ENCODE results near the gene GCNT1.

Gene GCNT1

GRCh38 chr9:76452839-76453238 lies 6.1 kb upstream of the GCNT1 start:
- no peak overlapping the region for H4K8ac ChIP-seq (ENCODE audit: low read length)
- no peak overlapping the region for H3K14ac ChIP-seq (ENCODE audit: low read length in 2 of 2)
- DNase-seq, result no peak
- no peaks in the 10 kb centered on the region for H3K36me3 ChIP-seq (ENCODE audit: control insufficient read depth in 1 of 2, insufficient read depth in 2 of 2, low read depth in 1 of 2, low read length in 2 of 2)
- H3K4me1 ChIP-seq (ENCODE audit: control insufficient read depth, insufficient read depth, low read depth, low read length), result peaks cover 3% of the 10 kb centered on the region
- H2BK120ac ChIP-seq (ENCODE audit: low read depth, low read length), result no peak overlapping the region
- no peak overlapping the region for H2BK5ac ChIP-seq (ENCODE audit: low read depth, low read length, poor library complexity, severe bottlenecking)
- H3K4me2 ChIP-seq (ENCODE audit: low read length, poor library complexity, severe bottlenecking), result no peak overlapping the region
- no peak overlapping the region for H3K23ac ChIP-seq (ENCODE audit: low read length in 2 of 2)
- H3K4me3 ChIP-seq (ENCODE audit: insufficient read depth in 1 of 2, low read depth in 1 of 2, low read length in 2 of 2), result no peak overlapping the region
- peaks cover 2% of the 10 kb centered on the region for H3K79me1 ChIP-seq (replicated peaks; ENCODE audit: low read length, poor library complexity, severe bottlenecking)
- no peak overlapping the region for H3K9ac ChIP-seq (ENCODE audit: low read length)
- no peak overlapping the region for H3K18ac ChIP-seq (ENCODE audit: low read depth in 1 of 2, low read length in 2 of 2)
- H3K4ac ChIP-seq (ENCODE audit: low read depth in 1 of 2, low read length in 2 of 2), result no peak overlapping the region
- H2BK15ac ChIP-seq (ENCODE audit: low read depth, poor library complexity, severe bottlenecking), result no peak overlapping the region
- no peak overlapping the region for H2AFZ ChIP-seq (ENCODE audit: low read depth, low read length)
- no peak overlapping the region for H2AK5ac ChIP-seq (ENCODE audit: low read length, severe bottlenecking)
- WGBS, result 86% methylated on average over 1 of the region's 1 CpG
- H3K27ac ChIP-seq (ENCODE audit: low read length, poor library complexity, severe bottlenecking), result no peak overlapping the region
- no peak overlapping the region for H4K91ac ChIP-seq (ENCODE audit: low read length)
- H3K27me3 ChIP-seq (ENCODE audit: control insufficient read depth in 1 of 2, insufficient read depth in 1 of 2, low read length in 2 of 2), result no peaks in the 10 kb centered on the region
- H2BK12ac ChIP-seq (ENCODE audit: low read length in 2 of 2), result no peak overlapping the region
- no peaks in the 10 kb centered on the region for H3K9me3 ChIP-seq (ENCODE audit: control insufficient read depth, low read length)

- Histone ChIP-seq H2AK5ac (ENCODE audit: low read length, severe bottlenecking) (peak overlapping the region; percentile 84), H3K9ac (ENCODE audit: low read length) (no peak overlapping the region), H2BK15ac (ENCODE audit: low read depth, poor library complexity, severe bottlenecking) (no peak overlapping the region), H3K4me3 (ENCODE audit: insufficient read depth in 1 of 2, low read depth in 1 of 2, low read length in 2 of 2) (peak overlapping the region in 1 of 2 experiments; percentile 24), H2BK120ac (ENCODE audit: low read depth, low read length) (no peak overlapping the region), H3K18ac (ENCODE audit: low read depth in 1 of 2, low read length in 2 of 2) (no peak overlapping the region), H4K8ac (ENCODE audit: low read length) (no peak overlapping the region), H2BK5ac (ENCODE audit: low read depth, low read length, poor library complexity, severe bottlenecking) (no peak overlapping the region), H3K23ac (ENCODE audit: low read length in 2 of 2) (no peak overlapping the region), H2BK12ac (ENCODE audit: low read length in 2 of 2) (no peak overlapping the region), H3K79me1 (replicated peaks; ENCODE audit: low read length, poor library complexity, severe bottlenecking) (peaks cover 2% of the 10 kb centered on the region), H3K14ac (ENCODE audit: low read length in 2 of 2) (no peak overlapping the region), H3K36me3 (ENCODE audit: control insufficient read depth in 1 of 2, insufficient read depth in 2 of 2, low read depth in 1 of 2, low read length in 2 of 2) (no peaks in the 10 kb centered on the region), H3K27ac (ENCODE audit: low read length, poor library complexity, severe bottlenecking) (no peak overlapping the region), H3K27me3 (ENCODE audit: control insufficient read depth in 1 of 2, insufficient read depth in 1 of 2, low read length in 2 of 2) (no peaks in the 10 kb centered on the region), H4K91ac (ENCODE audit: low read length) (no peak overlapping the region), H3K4ac (ENCODE audit: low read depth in 1 of 2, low read length in 2 of 2) (no peak overlapping the region), H3K4me2 (ENCODE audit: low read length, poor library complexity, severe bottlenecking) (no peak overlapping the region), H2AFZ (ENCODE audit: low read depth, low read length) (no peak overlapping the region), H3K4me1 (ENCODE audit: control insufficient read depth, insufficient read depth, low read depth, low read length) (peaks cover 3% of the 10 kb centered on the region), H3K9me3 (ENCODE audit: control insufficient read depth, low read length) (no peaks in the 10 kb centered on the region)
- DNase-seq, result peak; percentile 64
- WGBS, result 65% methylated on average over 4 of the region's 4 CpGs
Observed at GRCh38 chr9:76453785-76454184, 5.2 kb upstream of the GCNT1 start.

- WGBS, result no CpG with 5 or more reads among the region's 4 CpGs
- Histone ChIP-seq H3K9me3 (ENCODE audit: control insufficient read depth, low read length) (no peaks in the 10 kb centered on the region), H3K4me3 (ENCODE audit: insufficient read depth in 1 of 2, low read depth in 1 of 2, low read length in 2 of 2) (no peak overlapping the region), H2AFZ (ENCODE audit: low read depth, low read length) (no peak overlapping the region), H2AK5ac (ENCODE audit: low read length, severe bottlenecking) (no peak overlapping the region), H3K14ac (ENCODE audit: low read length in 2 of 2) (no peak overlapping the region), H2BK120ac (ENCODE audit: low read depth, low read length) (no peak overlapping the region), H3K4me1 (ENCODE audit: control insufficient read depth, insufficient read depth, low read depth, low read length) (peaks cover 3% of the 10 kb centered on the region), H2BK15ac (ENCODE audit: low read depth, poor library complexity, severe bottlenecking) (no peak overlapping the region), H3K79me1 (replicated peaks; ENCODE audit: low read length, poor library complexity, severe bottlenecking) (no peaks in the 10 kb centered on the region), H2BK12ac (ENCODE audit: low read length in 2 of 2) (no peak overlapping the region), H4K8ac (ENCODE audit: low read length) (no peak overlapping the region), H4K91ac (ENCODE audit: low read length) (no peak overlapping the region), H3K27me3 (ENCODE audit: control insufficient read depth in 1 of 2, insufficient read depth in 1 of 2, low read length in 2 of 2) (no peaks in the 10 kb centered on the region), H3K4me2 (ENCODE audit: low read length, poor library complexity, severe bottlenecking) (no peak overlapping the region), H2BK5ac (ENCODE audit: low read depth, low read length, poor library complexity, severe bottlenecking) (no peak overlapping the region), H3K18ac (ENCODE audit: low read depth in 1 of 2, low read length in 2 of 2) (no peak overlapping the region), H3K23ac (ENCODE audit: low read length in 2 of 2) (no peak overlapping the region), H3K36me3 (ENCODE audit: control insufficient read depth in 1 of 2, insufficient read depth in 2 of 2, low read depth in 1 of 2, low read length in 2 of 2) (no peaks in the 10 kb centered on the region), H3K9ac (ENCODE audit: low read length) (no peak overlapping the region), H3K4ac (ENCODE audit: low read depth in 1 of 2, low read length in 2 of 2) (no peak overlapping the region), H3K27ac (ENCODE audit: low read length, poor library complexity, severe bottlenecking) (no peak overlapping the region)
- DNase-seq, result no peak
Observed at GRCh38 chr9:76454311-76454710, 4.7 kb upstream of the GCNT1 start.

- Histone ChIP-seq H3K9me3 (ENCODE audit: control insufficient read depth, low read length) (no peaks in the 10 kb centered on the region), H3K23ac (ENCODE audit: low read length in 2 of 2) (no peak overlapping the region), H3K27me3 (ENCODE audit: control insufficient read depth in 1 of 2, insufficient read depth in 1 of 2, low read length in 2 of 2) (no peaks in the 10 kb centered on the region), H3K9ac (ENCODE audit: low read length) (no peak overlapping the region), H3K4me2 (ENCODE audit: low read length, poor library complexity, severe bottlenecking) (no peak overlapping the region), H2AFZ (ENCODE audit: low read depth, low read length) (no peak overlapping the region), H3K79me1 (replicated peaks; ENCODE audit: low read length, poor library complexity, severe bottlenecking) (no peaks in the 10 kb centered on the region), H3K4me1 (ENCODE audit: control insufficient read depth, insufficient read depth, low read depth, low read length) (peaks cover 3% of the 10 kb centered on the region), H2BK12ac (ENCODE audit: low read length in 2 of 2) (peak overlapping the region in 1 of 2 experiments; percentile 45), H3K27ac (ENCODE audit: low read length, poor library complexity, severe bottlenecking) (peak overlapping the region; percentile 7), H4K8ac (ENCODE audit: low read length) (no peak overlapping the region), H3K14ac (ENCODE audit: low read length in 2 of 2) (no peak overlapping the region), H3K18ac (ENCODE audit: low read depth in 1 of 2, low read length in 2 of 2) (no peak overlapping the region), H2BK5ac (ENCODE audit: low read depth, low read length, poor library complexity, severe bottlenecking) (no peak overlapping the region), H3K36me3 (ENCODE audit: control insufficient read depth in 1 of 2, insufficient read depth in 2 of 2, low read depth in 1 of 2, low read length in 2 of 2) (no peaks in the 10 kb centered on the region), H4K91ac (ENCODE audit: low read length) (no peak overlapping the region), H2AK5ac (ENCODE audit: low read length, severe bottlenecking) (no peak overlapping the region), H2BK120ac (ENCODE audit: low read depth, low read length) (no peak overlapping the region), H3K4me3 (ENCODE audit: insufficient read depth in 1 of 2, low read depth in 1 of 2, low read length in 2 of 2) (no peak overlapping the region), H3K4ac (ENCODE audit: low read depth in 1 of 2, low read length in 2 of 2) (no peak overlapping the region), H2BK15ac (ENCODE audit: low read depth, poor library complexity, severe bottlenecking) (no peak overlapping the region)
- 4% methylated on average over 1 of the region's 4 CpGs for WGBS
- DNase-seq, result peak; percentile 71
Observed at GRCh38 chr9:76456202-76456926, 2.6 kb upstream of the GCNT1 start.

Data from mesenchymal stem cell (in vitro differentiated cells and primary cell).